K562 (cell line): Measurements from ENCODE around the gene ELF2. TPM values are rescaled to one million over a fixed set of nuclear protein-coding genes. Genes with fewer than 3 reads are reported as not detected.

Experiments
- ATAC-seq: fragments of 200-7000 bp; cut with Tn5 transposase; 3 replicates; pipeline ENCODE4 v1.9.1; 2020; ENCODE audit warnings: moderate library complexity
- BruUV-seq: library from RNA; stranded (reverse); fragments of 400-500 nt; replicated peaks from 2 replicates; lab custom pipeline; 2021; lab: Mats Ljungman, UMichigan
- CTCF ChIA-PET: fragments of 300-600 bp; formaldehyde crosslinking; extraction: SDS; loops from one replicate; lab custom pipeline; 2021; ENCODE audit warnings: low intra/inter-chr PET ratio; lab: Yijun Ruan, JAX
- POLR2A ChIA-PET: fragments of 300-600, 350-650 bp; sonication (Branson Sonifier 250); formaldehyde crosslinking; extraction: SDS; loops from one replicate; lab custom pipeline; 2021; ENCODE audit warnings: antibody characterized with exemption, inconsistent platforms; lab: Yijun Ruan, JAX
- DNase-seq, 4 experiments: peaks; one replicate each; pipeline versions ENCODE4 v3.0.0 to v3.0.0-alpha.2; 2011 to 2018; ENCODE audit warnings: low spot score in 3 of 4, mixed read lengths in 3 of 4; ENCODE audit errors: extremely low read depth in 1 of 4
- FAIRE-seq: peaks from 2 replicates; lab custom pipeline; 2011; peaks lifted over from hg19 to GRCh38; lab: Jason Lieb, UNC
- H2AFZ ChIP-seq: 2 replicates; pipeline ENCODE4 v1.6.0; 2011; ENCODE audit warnings: low read depth, low read length, control low read depth, inconsistent platforms
- H3K27ac ChIP-seq: fragments of 200-600 bp; 3 replicates; pipeline ENCODE4 v1.8.0; 2011; ENCODE audit warnings: low read depth, mild to moderate bottlenecking, control low read depth, inconsistent platforms, low read length, moderate library complexity, mixed read lengths; ENCODE audit errors: extremely low read depth
- H3K27me3 ChIP-seq, 2 experiments: fragments of 300-600 bp in 1 of 2; 2 replicates in 1 of 2; 3 replicates in 1 of 2; pipeline versions ENCODE4 v1.6.0 to v1.8.0; 2011; ENCODE audit warnings: inconsistent platforms in 2 of 2, low read length in 2 of 2, mild to moderate bottlenecking in 1 of 2, mixed read lengths in 1 of 2, moderate library complexity in 1 of 2; ENCODE audit not compliant: control insufficient read depth in 2 of 2, insufficient read depth in 2 of 2
- H3K36me3 ChIP-seq: fragments of 300-600 bp; 3 replicates; pipeline ENCODE4 v1.8.0; 2011; ENCODE audit warnings: mild to moderate bottlenecking, low read length, inconsistent platforms; ENCODE audit not compliant: control insufficient read depth, insufficient read depth
- H3K4me1 ChIP-seq, 2 experiments: fragments of 200-600 bp in 1 of 2; replicated peaks in 1 of 2; 2 replicates in 1 of 2; 3 replicates in 1 of 2; pipeline versions ENCODE4 v1.5.1 to v1.8.0; 2011; ENCODE audit warnings: inconsistent platforms in 2 of 2, low read length in 2 of 2, mild to moderate bottlenecking in 1 of 2, mixed read lengths in 1 of 2, moderate library complexity in 1 of 2; ENCODE audit not compliant: control insufficient read depth in 2 of 2, insufficient read depth in 2 of 2
- H3K4me2 ChIP-seq: 2 replicates; pipeline ENCODE4 v1.6.1; 2011; ENCODE audit warnings: low read length, control low read depth, inconsistent platforms, mixed read lengths; ENCODE audit not compliant: insufficient read depth
- H3K4me3 ChIP-seq: fragments of 200-600 bp; sonication (generic), shearing (Covaris generic); 2 replicates; pipeline ENCODE4 v1.5.1; 2016; ENCODE audit warnings: control low read depth, inconsistent platforms
- H3K79me2 ChIP-seq: fragments of 200-600 bp; 3 replicates; pipeline ENCODE4 v1.8.0; 2011; ENCODE audit warnings: low read length, inconsistent platforms; ENCODE audit not compliant: control insufficient read depth, insufficient read depth
- H3K9ac ChIP-seq, 2 experiments: 2 replicates each; pipeline versions ENCODE4 v1.6.0 to v1.6.1; 2011; ENCODE audit warnings: low read depth in 2 of 2, low read length in 2 of 2, control low read depth in 1 of 2, inconsistent platforms in 1 of 2, mild to moderate bottlenecking in 1 of 2, mixed read lengths in 1 of 2; ENCODE audit not compliant: insufficient read depth in 1 of 2
- H3K9me1 ChIP-seq: one replicate; pipeline ENCODE4 v1.6.0; 2011; ENCODE audit warnings: inconsistent platforms, mild to moderate bottlenecking, low read length, moderate library complexity; ENCODE audit not compliant: control insufficient read depth, insufficient read depth
- H3K9me3 ChIP-seq: replicated peaks from 2 replicates; pipeline ENCODE4 v1.5.1; 2011; ENCODE audit warnings: low read depth, low read length, inconsistent platforms; ENCODE audit not compliant: control insufficient read depth, insufficient read depth
- H4K20me1 ChIP-seq: replicated peaks from 2 replicates; pipeline ENCODE4 v1.6.1; 2011; ENCODE audit warnings: low read length, inconsistent platforms, mixed read lengths; ENCODE audit not compliant: control insufficient read depth, insufficient read depth
- ATF4 ChIP-seq: fragments of 450-650 bp; formaldehyde crosslinking; IDR thresholded peaks from 2 replicates; pipeline ENCODE4 v1.4.0; 2022; ENCODE audit warnings: mild to moderate bottlenecking, moderate library complexity
- CBX1 ChIP-seq: sonication (generic); IDR thresholded peaks from 2 replicates; pipeline ENCODE4 v1.6.1; 2016; ENCODE audit warnings: antibody characterized with exemption, low read depth, mild to moderate bottlenecking
- CTCF ChIP-seq, 3 experiments: IDR thresholded peaks in 2 of 3; conservative IDR thresholded peaks in 1 of 3; 2 replicates each; pipeline ENCODE4 v1.5.1; 2011 to 2012; ENCODE audit warnings: low read length in 3 of 3, mild to moderate bottlenecking in 3 of 3, control low read depth in 2 of 3, improper control_type of control experiment in 1 of 3, inconsistent platforms in 1 of 3, low read depth in 1 of 3, mixed read lengths in 1 of 3, moderate library complexity in 1 of 3; ENCODE audit not compliant: insufficient read depth in 2 of 3
- E2F6 ChIP-seq, 2 experiments: IDR thresholded peaks; 2 replicates each; pipeline ENCODE4 v1.6.1; 2011; ENCODE audit warnings: borderline replicate concordance in 1 of 2, control low read depth in 1 of 2, low read depth in 1 of 2, low read length in 1 of 2, mild to moderate bottlenecking in 1 of 2, mixed read lengths in 1 of 2, moderate library complexity in 1 of 2; ENCODE audit not compliant: insufficient read depth in 1 of 2, insufficient read length in 1 of 2, poor library complexity in 1 of 2, severe bottlenecking in 1 of 2; ENCODE audit errors: extremely low read depth in 1 of 2
- FOSL1 ChIP-seq: fragments of 200-800 bp; sonication (Bioruptor generic); conservative IDR thresholded peaks from 2 replicates; pipeline ENCODE4 v1.6.1; 2016; ENCODE audit warnings: missing genetic modification characterization, missing compliant biosample characterization
- GTF2E2 ChIP-seq: fragments of 200-800 bp; sonication (Bioruptor generic); IDR thresholded peaks from 2 replicates; pipeline ENCODE4 v1.6.1; 2016; ENCODE audit warnings: missing genetic modification characterization, missing compliant biosample characterization
- ILF3 ChIP-seq: fragments of 450-650 bp; IDR thresholded peaks from 2 replicates; pipeline ENCODE4 v1.6.1; 2018; ENCODE audit warnings: antibody characterized with exemption, mild to moderate bottlenecking, moderate library complexity, borderline replicate concordance
- KDM5B ChIP-seq: fragments of 200-600 bp; sonication (generic); IDR thresholded peaks from 2 replicates; pipeline ENCODE4 v1.6.1; 2012; ENCODE audit warnings: low read depth, mild to moderate bottlenecking, moderate library complexity, low read length, control low read depth, inconsistent platforms; ENCODE audit not compliant: insufficient replicate concordance
- PHB ChIP-seq: fragments of 250-450 bp; sonication (Bioruptor Pico); IDR thresholded peaks from 2 replicates; pipeline ENCODE4 v1.5.0; 2021
- POLR2A ChIP-seq: fragments of 450-650 bp; conservative IDR thresholded peaks from 2 replicates; pipeline ENCODE4 v1.6.1; 2016
- RB1 ChIP-seq: fragments of 450-650 bp; IDR thresholded peaks from 2 replicates; pipeline ENCODE4 v1.6.1; 2017; ENCODE audit warnings: low read depth, mild to moderate bottlenecking
- RBBP5 ChIP-seq: fragments of 200-600 bp; sonication (generic); IDR thresholded peaks from 2 replicates; pipeline ENCODE4 v1.6.1; 2012; ENCODE audit warnings: borderline replicate concordance, mild to moderate bottlenecking, low read length, control low read depth, inconsistent platforms; ENCODE audit not compliant: insufficient read depth, poor library complexity, severe bottlenecking
- TAF1 ChIP-seq: IDR thresholded peaks from 2 replicates; pipeline ENCODE4 v1.6.1; 2011; ENCODE audit warnings: mild to moderate bottlenecking, low read length, moderate library complexity; ENCODE audit not compliant: insufficient read depth, control insufficient read depth, severe bottlenecking; ENCODE audit errors: extremely low read depth
- THAP7 ChIP-seq: fragments of 250-450 bp; sonication (Bioruptor Pico); IDR thresholded peaks from 2 replicates; pipeline ENCODE4 v1.5.0; 2021
- YY1 ChIP-seq, 3 experiments: IDR thresholded peaks; 2 replicates each; pipeline ENCODE4 v1.6.1; 2011; ENCODE audit warnings: low read length in 2 of 3, mild to moderate bottlenecking in 2 of 3, moderate library complexity in 2 of 3, borderline replicate concordance in 1 of 3, control low read depth in 1 of 3, low read depth in 1 of 3; ENCODE audit not compliant: insufficient read depth in 3 of 3, insufficient replicate concordance in 2 of 3, control insufficient read depth in 1 of 3, insufficient read length in 1 of 3; ENCODE audit errors: extremely low read depth in 1 of 3
- ZNF695 ChIP-seq: fragments of 450-650 bp; formaldehyde crosslinking; IDR thresholded peaks from 2 replicates; pipeline ENCODE4 v1.4.0; 2020; ENCODE audit warnings: mild to moderate bottlenecking, moderate library complexity
- WGBS: fragments of 100-300 bp; shearing (Covaris generic); methylation state at CpG from one replicate; pipeline ENCODE4 v1.1.6; 2016; ENCODE audit warnings: low coverage, mixed read lengths; ENCODE audit not compliant: insufficient coverage; ENCODE audit errors: missing lambda C conversion rate; 5-methylcytosine and 5-hydroxymethylcytosine counted together
- in situ Hi-C: fragments of 300-500 bp; cut with MboI; formaldehyde crosslinking; loops from 4 replicates; pipeline ENCODE4 v1.15.0; 2018; ENCODE audit warnings: inconsistent platforms, mixed read lengths
- intact Hi-C: fragments of 100-400 bp; cut with micrococcal nuclease; formaldehyde crosslinking; loops from 2 replicates; pipeline ENCODE4 v1.14.2; 2022
- polyA plus RNA-seq, 8 experiments: library from polyadenylated mRNA; depleted of rRNA in 4 of 8; stranded (reverse) in 5 of 8; unstranded in 3 of 8; fragments of >200 nt; fragmentation: Nextera tagmentation in 2 of 8; fragmentation: Illumina TruSeq in 1 of 8; extraction: Ambion mirVana in 2 of 8; extraction: Trizol in 1 of 8; gene quantifications; 2 replicates each; pipeline versions ENCODE4 v1.2.1 to v1.2.3, GENCODE V29; 2011 to 2014; ENCODE audit warnings: inconsistent platforms in 1 of 8, missing spikeins in 1 of 8
- total RNA-seq, 7 experiments: library from RNA; depleted of rRNA in 6 of 7; stranded (reverse); fragments of >200 nt in 6 of 7; fragmentation: Illumina TruSeq in 2 of 7; extraction: Trizol in 2 of 7; gene quantifications; 2 replicates each; pipeline versions ENCODE4 v1.2.1 to v1.2.3, GENCODE V29; 2011 to 2021; ENCODE audit warnings: low replicate concordance in 1 of 7

The ELF2 gene
- total and polyA plus RNA-seq, 9 of the 15 experiments (the other 6 are each of a cell fraction or from before 2014, with no cell fraction given), result 9.4 to 58.7 (median 41.6) TPM

- Histone ChIP-seq H3K9ac (peak overlapping the region; percentile 97 to 100), H3K27me3 (no peaks in the 10 kb centered on the region), H3K4me2 (peak overlapping the region; percentile 97), H3K79me2 (peaks cover 78% of the 10 kb centered on the region), H3K27ac (peak overlapping the region; percentile 98), H3K9me3 (no peaks in the 10 kb centered on the region), H3K4me3 (peak overlapping the region; percentile 85), H4K20me1 (no peaks in the 10 kb centered on the region), H2AFZ (peak overlapping the region; percentile 87), H3K36me3 (peaks cover 11% of the 10 kb centered on the region; the same call in 2 of the 3 replicates), H3K9me1 (no peaks in the 10 kb centered on the region), H3K4me1 (peaks cover 6 to 8% of the 10 kb centered on the region in 2 experiments; a peak in 4 of 5 replicates)
- intact Hi-C loops (loop anchor here (5.0 kb wide), 4 partner anchors 66 to 369 kb away; partner anchors contain the start of genes ELF2, NOCT and RAB33B), in situ Hi-C loops (no loop called here)
- ATAC-seq (peak; percentile 57), FAIRE-seq (no peak), DNase-seq (peak; percentile 61 to 79 (median 68))
- POLR2A ChIA-PET, result interaction anchor here (0.8 to 1.5 kb wide), 3 partner anchors 12 to 217 kb away, joined by 3 to 4 read pairs (median 3); partner anchors contain the start of gene NAA15
- under 1% methylated on average over 32 of the region's 34 CpGs for WGBS
- TSS peak; percentile 43 for BruUV-seq
- CTCF ChIA-PET, result no interaction called here
- TF ChIP-seq THAP7 (CRISPR knock-in tag), result no peak
- TF ChIP-seq ATF4 (CRISPR knock-in tag), result 0 out of 2 replicates have a peak, but pooled peaks have one; percentile 11
- TF ChIP-seq RBBP5, result peak; percentile 37
- TF ChIP-seq RB1, result peak; percentile 38
- TF ChIP-seq PHB (CRISPR knock-in tag), result 0 out of 2 replicates have a peak, but pooled peaks have one; percentile 7
- peak; percentile 44 to 47 for TF ChIP-seq E2F6 (IDR thresholded peaks at IDR 0.05; ENCODE audit: borderline replicate concordance in 1 of 2, extremely low read depth in 1 of 2, insufficient read depth in 1 of 2, insufficient read length in 1 of 2, low read depth in 1 of 2, low read length in 1 of 2, poor library complexity in 1 of 2, severe bottlenecking in 1 of 2)
- TF ChIP-seq FOSL1, result no peak
- peak in 1 of 3 experiments; percentile 38 for TF ChIP-seq YY1 (IDR thresholded peaks at IDR 0.05; ENCODE audit: borderline replicate concordance in 1 of 3, control insufficient read depth in 1 of 3, extremely low read depth in 1 of 3, insufficient read depth in 3 of 3, insufficient read length in 1 of 3, insufficient replicate concordance in 2 of 3, low read depth in 1 of 3, low read length in 2 of 3)
- TF ChIP-seq GTF2E2 (tag), result peak; percentile 66; the same call in 1 of the 2 replicates
- TF ChIP-seq ILF3, result no peak
- peak in 2 of 3 experiments; percentile 26 to 38; a peak in 4 of 6 replicates for TF ChIP-seq CTCF (IDR thresholded peaks at IDR 0.05 in 2 of 3, conservative IDR thresholded peaks at IDR 0.05 in 1 of 3; ENCODE audit: insufficient read depth in 2 of 3, low read depth in 1 of 3, low read length in 3 of 3)
- TF ChIP-seq TAF1, result peak; percentile 28
- TF ChIP-seq ZNF695 (CRISPR knock-in tag), result no peak
- TF ChIP-seq KDM5B, result peak; percentile 63
- TF ChIP-seq POLR2A, result peak; percentile 60; the same call in 1 of the 2 replicates
- TF ChIP-seq CBX1, result peak; percentile 75
These were observed 93.4 kb downstream of the ELF2 start for GRCh38 chr4:139083607-139083955.
